Colonic mucosa (tissue), 4 donors: ENCODE data around the gene ARHGAP27. TPM values are rescaled to one million over a fixed set of nuclear protein-coding genes. Genes with fewer than 3 reads are reported as not detected.

ENCODE experiments used
- DNase-seq: peaks from one replicate; pipeline ENCODE4 v3.0.0-alpha.2; 2020
- H3K27ac ChIP-seq: fragments of 200-600 bp; one replicate; pipeline ENCODE4 v1.8.0; 2021
- H3K27me3 ChIP-seq: fragments of 200-600 bp; one replicate; pipeline ENCODE4 v1.8.0; 2021
- H3K36me3 ChIP-seq: fragments of 200-600 bp; one replicate; pipeline ENCODE4 v1.8.0; 2021
- H3K4me1 ChIP-seq: fragments of 200-600 bp; one replicate; pipeline ENCODE4 v1.8.0; 2021; ENCODE audit warnings: mild to moderate bottlenecking
- H3K4me3 ChIP-seq: fragments of 200-600 bp; one replicate; pipeline ENCODE4 v1.8.0; 2021
- H3K9ac ChIP-seq, 2 donors: one replicate each; pipeline ENCODE4 v1.7.0; 2013; ENCODE audit warnings: control low read depth in 2 of 2, low read depth in 2 of 2, low read length in 2 of 2
- H3K9me3 ChIP-seq: fragments of 200-600 bp; one replicate; pipeline ENCODE4 v1.8.0; 2021
- CTCF ChIP-seq: fragments of 200-600 bp; IDR thresholded peaks from one replicate; pipeline ENCODE4 v1.8.0; 2022; ENCODE audit warnings: antibody characterized with exemption, mild to moderate bottlenecking
- intact Hi-C: fragments of 100-400 bp; cut with DNase I; formaldehyde crosslinking; loops from one replicate; pipeline ENCODE4 v1.14.1; 2022
- total RNA-seq, 2 donors: library from RNA; stranded (reverse); fragmentation: NEBNext Ultra II Directional in 1 of 2; extraction: Animal tissue kit (Norgen Biotek cat#: 25700) in 1 of 2; gene quantifications; one replicate each; pipeline ENCODE4 v1.2.1, GENCODE V29; 2021
- donor health status: healthy.
- donor health status: DM: no; HTN: no; CAD: no.
- donor health status: DM: no; HTN: no; CAD: no.

The ARHGAP27 gene
- total RNA-seq, 2 donors from 2014 or later: 107 to 165 TPM

GRCh38 chr17:45394564-45394912 is 38.1 kb downstream of the ARHGAP27 start:
- no peaks in the 10 kb centered on the region for H3K4me1 ChIP-seq
- TF ChIP-seq CTCF: no peak
- H3K9me3 ChIP-seq: no peaks in the 10 kb centered on the region
- H3K27ac ChIP-seq: no peak overlapping the region
- no peak overlapping the region for H3K4me3 ChIP-seq
- intact Hi-C loops: loop anchor here (10.0 kb wide), 1 partner anchor 200 kb away; no protein-coding TSS in a partner anchor
- H3K9ac ChIP-seq: no peak overlapping the region
- peaks cover 21% of the 10 kb centered on the region for H3K36me3 ChIP-seq
- no peaks in the 10 kb centered on the region for H3K27me3 ChIP-seq
- no peak for DNase-seq

GRCh38 chr17:45394091-45394490 is 38.6 kb downstream of the ARHGAP27 start:
- Histone ChIP-seq H3K27me3 (no peaks in the 10 kb centered on the region), H3K4me3 (no peak overlapping the region), H3K27ac (no peak overlapping the region), H3K9me3 (no peaks in the 10 kb centered on the region), H3K9ac (no peak overlapping the region), H3K4me1 (no peaks in the 10 kb centered on the region), H3K36me3 (peaks cover 17% of the 10 kb centered on the region)
- intact Hi-C loops: loop anchor here (10.0 kb wide), 1 partner anchor 201 kb away; no protein-coding TSS in a partner anchor
- TF ChIP-seq CTCF: no peak
- no peak for DNase-seq

- Histone ChIP-seq H3K36me3 (peaks cover 16% of the 10 kb centered on the region), H3K27me3 (no peaks in the 10 kb centered on the region), H3K27ac (no peak overlapping the region), H3K4me3 (no peak overlapping the region), H3K9me3 (no peaks in the 10 kb centered on the region), H3K4me1 (no peaks in the 10 kb centered on the region), H3K9ac (no peak overlapping the region)
- DNase-seq: no peak
- intact Hi-C loops: loop anchor here (10.0 kb wide), 1 partner anchor 201 kb away; no protein-coding TSS in a partner anchor
- TF ChIP-seq CTCF: no peak
These were observed 39.3 kb downstream of the ARHGAP27 start for GRCh38 chr17:45393411-45393810.

- DNase-seq: no peak
- intact Hi-C loops: loop anchor here (10.0 kb wide), 1 partner anchor 203 kb away; no protein-coding TSS in a partner anchor
- Histone ChIP-seq H3K36me3 (peaks cover 10% of the 10 kb centered on the region), H3K4me1 (no peaks in the 10 kb centered on the region), H3K9ac (no peak overlapping the region), H3K4me3 (no peak overlapping the region), H3K9me3 (no peaks in the 10 kb centered on the region), H3K27ac (no peak overlapping the region), H3K27me3 (no peaks in the 10 kb centered on the region)
- TF ChIP-seq CTCF: no peak
These were observed 40.8 kb downstream of the ARHGAP27 start for GRCh38 chr17:45391918-45392317.

- no peak for TF ChIP-seq CTCF
These were observed 41.4 kb downstream of the ARHGAP27 start for GRCh38 chr17:45391291-45391690.

More at GRCh38 chr17:45391291-45391690, 41.4 kb downstream of the ARHGAP27 start:
- intact Hi-C loops: loop anchor here (10.0 kb wide), 1 partner anchor 204 kb away; no protein-coding TSS in a partner anchor
- H3K27me3 ChIP-seq: no peaks in the 10 kb centered on the region
- no peak overlapping the region for H3K4me3 ChIP-seq
- H3K4me1 ChIP-seq: no peaks in the 10 kb centered on the region
- peaks cover 5% of the 10 kb centered on the region for H3K36me3 ChIP-seq
- H3K9ac ChIP-seq: no peak overlapping the region
- no peak overlapping the region for H3K27ac ChIP-seq
- DNase-seq: no peak
- no peaks in the 10 kb centered on the region for H3K9me3 ChIP-seq
